Endodermal cell (in vitro differentiated cells): ENCODE measurements around the gene CLDN10. TPM values are rescaled to one million over a fixed set of nuclear protein-coding genes. Genes with fewer than 3 reads are reported as not detected.
A peak's percentile ranks its signal among the peaks of the same experiment; 100 is the strongest.

Experiments
- DNase-seq: peaks from one replicate; pipeline ENCODE4 v3.0.0-alpha.2; 2017
- H3K27ac ChIP-seq: 2 replicates; pipeline ENCODE4 v1.5.1; 2013; ENCODE audit warnings: mild to moderate bottlenecking, low read depth, low read length, moderate library complexity
- H3K27me3 ChIP-seq: 2 replicates; pipeline ENCODE4 v1.6.1; 2013; ENCODE audit warnings: mild to moderate bottlenecking, low read length, moderate library complexity; ENCODE audit not compliant: insufficient read depth, control insufficient read depth, poor library complexity, severe bottlenecking
- H3K36me3 ChIP-seq: 2 replicates; pipeline ENCODE4 v1.7.0; 2013; ENCODE audit warnings: mild to moderate bottlenecking, low read length, moderate library complexity; ENCODE audit not compliant: control insufficient read depth, insufficient read depth
- H3K4me1 ChIP-seq: one replicate; pipeline ENCODE4 v1.7.0; 2013; ENCODE audit warnings: low read length; ENCODE audit not compliant: control insufficient read depth, insufficient read depth
- H3K4me3 ChIP-seq: 2 replicates; pipeline ENCODE4 v1.5.1; 2013; ENCODE audit warnings: mild to moderate bottlenecking, low read length, moderate library complexity
- H3K9ac ChIP-seq: 2 replicates; pipeline ENCODE4 v1.6.1; 2013; ENCODE audit warnings: mild to moderate bottlenecking, low read length, moderate library complexity; ENCODE audit not compliant: poor library complexity, severe bottlenecking; ENCODE audit errors: extremely low read depth
- H3K9me3 ChIP-seq: 2 replicates; pipeline ENCODE4 v1.6.1; 2013; ENCODE audit warnings: mild to moderate bottlenecking, low read length, moderate library complexity; ENCODE audit not compliant: control insufficient read depth
- H3K27ac Mint-ChIP-seq: 2 replicates; pipeline ENCODE4 v1.8.0; 2020; ENCODE audit warnings: mixed read lengths
- H3K27me3 Mint-ChIP-seq: 2 replicates; pipeline ENCODE4 v1.8.0; 2021; ENCODE audit warnings: mild to moderate bottlenecking, mixed read lengths; ENCODE audit not compliant: insufficient read depth
- H3K36me3 Mint-ChIP-seq: 2 replicates; pipeline ENCODE4 v1.8.0; 2020; ENCODE audit warnings: low read depth, mixed read lengths
- H3K4me1 Mint-ChIP-seq: 2 replicates; pipeline ENCODE4 v1.8.0; 2020; ENCODE audit warnings: mixed read lengths
- H3K4me3 Mint-ChIP-seq: 2 replicates; pipeline ENCODE4 v1.8.0; 2020; ENCODE audit warnings: mild to moderate bottlenecking, moderate library complexity, mixed read lengths
- H3K9me3 Mint-ChIP-seq: 2 replicates; pipeline ENCODE4 v1.8.0; 2020; ENCODE audit warnings: mild to moderate bottlenecking, mixed read lengths
- WGBS, 2 experiments: methylation state at CpG; one replicate each; pipeline versions ENCODE4 v1.1.5 to v1.1.7; 2013; ENCODE audit warnings: missing lambda C conversion rate in 2 of 2, mixed read lengths in 1 of 2; ENCODE audit not compliant: insufficient coverage in 1 of 2, insufficient read length in 1 of 2; 5-methylcytosine and 5-hydroxymethylcytosine counted together
- total RNA-seq, 2 donors: library from RNA; stranded (reverse); fragmentation: NEBNext Ultra II Directional in 1 of 2; extraction: Animal tissue kit (Norgen Biotek cat#: 25700) in 1 of 2; gene quantifications; 2 replicates in 1 of 2; 3 replicates in 1 of 2; pipeline ENCODE4 v1.2.1, GENCODE V29; 2021
- TF ChIP-seq, protein P1 (sequence below): fragments of 200-600 bp; sonication (generic); conservative IDR thresholded peaks from 2 replicates; pipeline ENCODE4 v1.5.0; 2021; ENCODE audit warnings: antibody characterized with exemption, mild to moderate bottlenecking

Gene CLDN10
- total RNA-seq, 2 donors from 2014 or later = 4.6 to 10.6 TPM

DNA sequence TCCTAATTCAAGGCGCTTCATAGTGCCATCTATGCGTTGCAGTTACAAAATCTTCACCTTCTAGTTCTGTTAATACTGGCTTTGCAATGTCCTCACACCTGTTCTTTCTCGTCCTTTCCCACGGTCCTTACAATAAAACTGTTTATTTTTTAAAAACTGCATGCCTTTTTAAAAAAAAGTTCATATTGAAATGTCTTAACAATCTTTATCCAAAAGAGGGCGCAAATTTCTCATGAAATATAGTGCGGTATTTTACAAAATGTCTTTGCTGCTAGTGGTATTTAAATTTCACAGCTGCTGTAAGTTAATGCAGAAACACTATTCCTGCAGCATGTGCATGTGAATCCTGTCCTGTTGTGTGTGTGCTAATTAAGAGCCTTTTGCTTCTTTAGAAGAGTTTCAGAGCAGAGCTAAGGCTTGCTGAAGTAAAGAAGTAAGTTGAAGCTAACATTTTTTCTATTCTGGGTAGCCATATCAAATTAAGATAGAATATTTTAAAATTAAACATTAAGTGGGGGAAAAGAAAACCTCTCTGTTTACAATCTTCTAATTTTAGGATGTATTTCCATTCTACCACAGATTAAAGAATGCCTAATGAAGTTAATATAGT is 15.8 kb upstream of the CLDN10 start:
- DNase-seq = no peak
- Histone ChIP-seq H3K9ac (no peak overlapping the region), H3K27ac (no peak overlapping the region), H3K4me1 (no peaks in the 10 kb centered on the region), H3K36me3 (no peaks in the 10 kb centered on the region), H3K4me3 (no peak overlapping the region), H3K9me3 (no peaks in the 10 kb centered on the region), H3K27me3 (no peaks in the 10 kb centered on the region)
- WGBS, 2 experiments = 48 to 67% methylated on average over 3 to 6 of the region's 6 CpGs
- no peak overlapping the region for H3K4me3 Mint-ChIP-seq
- H3K27ac Mint-ChIP-seq = no peak overlapping the region
- TF ChIP-seq, protein P1, sequence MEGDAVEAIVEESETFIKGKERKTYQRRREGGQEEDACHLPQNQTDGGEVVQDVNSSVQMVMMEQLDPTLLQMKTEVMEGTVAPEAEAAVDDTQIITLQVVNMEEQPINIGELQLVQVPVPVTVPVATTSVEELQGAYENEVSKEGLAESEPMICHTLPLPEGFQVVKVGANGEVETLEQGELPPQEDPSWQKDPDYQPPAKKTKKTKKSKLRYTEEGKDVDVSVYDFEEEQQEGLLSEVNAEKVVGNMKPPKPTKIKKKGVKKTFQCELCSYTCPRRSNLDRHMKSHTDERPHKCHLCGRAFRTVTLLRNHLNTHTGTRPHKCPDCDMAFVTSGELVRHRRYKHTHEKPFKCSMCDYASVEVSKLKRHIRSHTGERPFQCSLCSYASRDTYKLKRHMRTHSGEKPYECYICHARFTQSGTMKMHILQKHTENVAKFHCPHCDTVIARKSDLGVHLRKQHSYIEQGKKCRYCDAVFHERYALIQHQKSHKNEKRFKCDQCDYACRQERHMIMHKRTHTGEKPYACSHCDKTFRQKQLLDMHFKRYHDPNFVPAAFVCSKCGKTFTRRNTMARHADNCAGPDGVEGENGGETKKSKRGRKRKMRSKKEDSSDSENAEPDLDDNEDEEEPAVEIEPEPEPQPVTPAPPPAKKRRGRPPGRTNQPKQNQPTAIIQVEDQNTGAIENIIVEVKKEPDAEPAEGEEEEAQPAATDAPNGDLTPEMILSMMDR = peak; percentile 57
- peaks cover 4% of the 10 kb centered on the region for H3K4me1 Mint-ChIP-seq
- H3K36me3 Mint-ChIP-seq = no peaks in the 10 kb centered on the region
- H3K9me3 Mint-ChIP-seq = no peaks in the 10 kb centered on the region
- no peaks in the 10 kb centered on the region for H3K27me3 Mint-ChIP-seq

DNA sequence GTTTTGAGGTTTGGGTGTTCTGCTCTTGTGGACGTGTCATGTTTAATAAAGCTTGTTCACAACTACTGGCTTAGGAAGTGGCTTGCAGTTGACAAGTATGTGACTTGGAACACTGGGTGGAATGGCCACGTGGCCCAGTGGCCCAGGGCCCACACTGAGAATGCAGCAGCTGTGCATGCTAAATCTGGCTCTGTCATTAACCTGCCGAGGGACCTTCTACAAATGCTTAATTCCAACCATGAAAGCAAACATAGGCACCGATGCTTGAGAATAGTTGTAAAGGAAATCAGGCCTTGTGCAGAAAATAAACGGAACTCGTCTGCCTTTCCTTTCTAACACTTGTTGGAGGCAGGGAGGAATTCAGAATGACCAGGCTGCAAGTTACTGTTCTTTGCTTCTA is 11.6 kb upstream of the CLDN10 start:
- Mint-ChIP-seq H3K4me1 (no peaks in the 10 kb centered on the region), H3K9me3 (no peaks in the 10 kb centered on the region), H3K4me3 (no peak overlapping the region), H3K27me3 (no peaks in the 10 kb centered on the region), H3K27ac (no peak overlapping the region), H3K36me3 (no peaks in the 10 kb centered on the region)
- H3K36me3 ChIP-seq = no peaks in the 10 kb centered on the region
- H3K9me3 ChIP-seq = no peaks in the 10 kb centered on the region
- H3K4me3 ChIP-seq = no peak overlapping the region
- H3K9ac ChIP-seq = no peak overlapping the region
- no peaks in the 10 kb centered on the region for H3K27me3 ChIP-seq
- H3K4me1 ChIP-seq = no peaks in the 10 kb centered on the region
- 89 to 95% methylated on average over 4 to 6 of the region's 6 CpGs for WGBS, 2 experiments
- DNase-seq = no peak
- H3K27ac ChIP-seq = no peak overlapping the region
- TF ChIP-seq, protein P1 = no peak

DNA sequence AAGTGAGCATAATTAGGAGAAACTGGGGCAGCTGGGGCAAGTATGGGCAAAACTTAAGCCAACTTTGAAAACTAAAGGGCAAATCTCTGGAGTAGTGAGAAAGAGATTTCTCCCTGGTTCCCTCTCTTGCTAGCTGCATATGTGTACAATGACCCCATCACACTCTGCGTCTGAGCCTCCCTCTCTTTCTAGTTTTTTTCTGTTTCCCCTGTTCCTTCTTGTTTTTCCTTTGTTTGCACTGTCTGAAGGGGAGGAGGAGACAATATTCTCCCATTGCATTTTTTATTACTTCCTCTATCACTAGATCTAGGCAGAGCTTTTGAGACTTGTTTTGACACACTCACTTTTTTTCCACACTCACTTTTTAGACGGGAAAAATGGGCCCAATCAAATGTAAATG is 11.2 kb upstream of the CLDN10 start:
- TF ChIP-seq, protein P1 = no peak
- Mint-ChIP-seq H3K9me3 (no peaks in the 10 kb centered on the region), H3K36me3 (no peaks in the 10 kb centered on the region), H3K27me3 (no peaks in the 10 kb centered on the region), H3K27ac (no peak overlapping the region), H3K4me1 (no peaks in the 10 kb centered on the region), H3K4me3 (no peak overlapping the region)
- Histone ChIP-seq H3K4me1 (no peaks in the 10 kb centered on the region), H3K36me3 (no peaks in the 10 kb centered on the region), H3K27me3 (no peaks in the 10 kb centered on the region), H3K9me3 (no peaks in the 10 kb centered on the region), H3K9ac (no peak overlapping the region), H3K4me3 (no peak overlapping the region), H3K27ac (no peak overlapping the region)
- DNase-seq = no peak
- 71 to 73% methylated on average over 1 to 2 of the region's 2 CpGs for WGBS, 2 experiments
